22Rv1 (cell line): ENCODE measurements around the gene EPAS1.

Experiments
- CTCF ChIP-seq: fragments of 450-650 bp; IDR thresholded peaks from 2 replicates; pipeline ENCODE4 v1.5.1; 2017; ENCODE audit warnings: mild to moderate bottlenecking
- ZFX ChIP-seq: fragments of 450-650 bp; IDR thresholded peaks from 2 replicates; pipeline ENCODE4 v1.6.1; 2017; ENCODE audit warnings: antibody characterized with exemption, borderline replicate concordance

- TF ChIP-seq CTCF (no peak), ZFX (no peak)
These were observed 116.4 kb downstream of the EPAS1 start for GRCh38 chr2:46413631-46414030.
